Osteocyte (in vitro differentiated cells): ENCODE data around the gene NDUFA13. TPM values are rescaled to one million over a fixed set of nuclear protein-coding genes. Genes with fewer than 3 reads are reported as not detected.

Experiments used
- DNase-seq: peaks from one replicate; pipeline ENCODE4 v3.0.0; 2021; ENCODE audit warnings: mixed read lengths; ENCODE audit not compliant: unreplicated experiment; ENCODE audit errors: extremely low spot score
- H3K27ac Mint-ChIP-seq: one replicate; pipeline ENCODE4 v1.8.0; 2021; ENCODE audit warnings: mild to moderate bottlenecking, mixed read lengths; ENCODE audit not compliant: unreplicated experiment
- H3K27me3 Mint-ChIP-seq: one replicate; pipeline ENCODE4 v1.8.0; 2021; ENCODE audit warnings: mixed read lengths; ENCODE audit not compliant: unreplicated experiment
- H3K36me3 Mint-ChIP-seq: one replicate; pipeline ENCODE4 v1.8.0; 2021; ENCODE audit warnings: mixed read lengths; ENCODE audit not compliant: unreplicated experiment
- H3K4me1 Mint-ChIP-seq: one replicate; pipeline ENCODE4 v1.8.0; 2021; ENCODE audit warnings: mixed read lengths; ENCODE audit not compliant: unreplicated experiment
- H3K4me3 Mint-ChIP-seq: one replicate; pipeline ENCODE4 v1.8.0; 2021; ENCODE audit warnings: mild to moderate bottlenecking, moderate library complexity, mixed read lengths; ENCODE audit not compliant: unreplicated experiment
- H3K9me3 Mint-ChIP-seq: one replicate; pipeline ENCODE4 v1.8.0; 2021; ENCODE audit warnings: mixed read lengths; ENCODE audit not compliant: unreplicated experiment
- total RNA-seq: library from RNA; stranded (reverse); gene quantifications from 2 replicates; pipeline ENCODE4 v1.2.1, GENCODE V29; 2021
- TF ChIP-seq, protein P1 (sequence below): fragments of 200-600 bp; sonication (generic); IDR thresholded peaks from 2 replicates; pipeline ENCODE4 v1.5.0; 2021; ENCODE audit warnings: antibody characterized with exemption, mild to moderate bottlenecking, moderate library complexity

NDUFA13 gene
- total RNA-seq, 1 donor from 2014 or later = 376 TPM

DNA sequence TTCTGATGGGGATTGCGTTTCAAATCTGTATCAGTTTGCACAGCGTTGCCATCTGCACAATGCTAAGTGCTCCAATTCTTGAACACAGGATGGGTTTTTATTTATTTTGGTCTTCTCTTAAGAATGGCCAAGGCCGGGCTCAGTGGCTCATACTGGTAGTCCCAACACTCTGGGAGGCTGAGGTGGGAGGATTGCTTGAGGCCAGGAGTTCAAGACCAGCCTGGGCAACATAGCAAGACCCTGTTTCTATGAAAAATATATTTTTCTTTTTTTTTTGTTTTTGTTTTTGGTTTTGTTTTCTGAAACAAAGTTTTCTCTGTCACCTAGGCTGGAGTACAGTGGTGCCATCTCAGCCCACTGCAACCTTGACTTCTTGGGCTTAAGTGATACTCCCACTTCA lies 7.2 kb downstream of the NDUFA13 start:
- H3K27me3 Mint-ChIP-seq = no peaks in the 10 kb centered on the region
- no peak overlapping the region for H3K27ac Mint-ChIP-seq
- peaks cover 2% of the 10 kb centered on the region for H3K4me1 Mint-ChIP-seq
- no peak overlapping the region for H3K4me3 Mint-ChIP-seq
- DNase-seq = no peak
- peaks cover 14% of the 10 kb centered on the region for H3K36me3 Mint-ChIP-seq
- TF ChIP-seq, protein P1, sequence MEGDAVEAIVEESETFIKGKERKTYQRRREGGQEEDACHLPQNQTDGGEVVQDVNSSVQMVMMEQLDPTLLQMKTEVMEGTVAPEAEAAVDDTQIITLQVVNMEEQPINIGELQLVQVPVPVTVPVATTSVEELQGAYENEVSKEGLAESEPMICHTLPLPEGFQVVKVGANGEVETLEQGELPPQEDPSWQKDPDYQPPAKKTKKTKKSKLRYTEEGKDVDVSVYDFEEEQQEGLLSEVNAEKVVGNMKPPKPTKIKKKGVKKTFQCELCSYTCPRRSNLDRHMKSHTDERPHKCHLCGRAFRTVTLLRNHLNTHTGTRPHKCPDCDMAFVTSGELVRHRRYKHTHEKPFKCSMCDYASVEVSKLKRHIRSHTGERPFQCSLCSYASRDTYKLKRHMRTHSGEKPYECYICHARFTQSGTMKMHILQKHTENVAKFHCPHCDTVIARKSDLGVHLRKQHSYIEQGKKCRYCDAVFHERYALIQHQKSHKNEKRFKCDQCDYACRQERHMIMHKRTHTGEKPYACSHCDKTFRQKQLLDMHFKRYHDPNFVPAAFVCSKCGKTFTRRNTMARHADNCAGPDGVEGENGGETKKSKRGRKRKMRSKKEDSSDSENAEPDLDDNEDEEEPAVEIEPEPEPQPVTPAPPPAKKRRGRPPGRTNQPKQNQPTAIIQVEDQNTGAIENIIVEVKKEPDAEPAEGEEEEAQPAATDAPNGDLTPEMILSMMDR = no peak
- H3K9me3 Mint-ChIP-seq = no peaks in the 10 kb centered on the region

DNA sequence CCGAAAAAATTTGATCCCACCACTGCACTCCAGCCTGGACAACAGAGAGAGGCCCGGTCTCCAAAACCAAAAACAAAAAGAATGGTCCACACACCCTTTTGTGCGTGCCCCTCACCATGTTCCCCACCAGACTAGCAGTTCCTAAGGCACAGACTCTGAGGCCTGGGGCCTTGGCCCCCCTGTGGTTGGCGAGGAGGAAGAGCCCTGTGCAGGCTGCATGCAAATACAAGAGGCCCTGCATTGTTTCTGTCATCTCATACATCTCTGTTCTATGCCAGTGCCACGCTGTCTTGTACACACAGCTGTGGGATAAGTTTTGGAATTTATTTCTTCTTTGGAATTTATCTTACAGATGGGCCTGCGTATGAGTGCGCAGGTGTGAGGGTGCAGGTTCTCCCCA lies 8.0 kb downstream of the NDUFA13 start:
- H3K4me3 Mint-ChIP-seq = no peak overlapping the region
- H3K27me3 Mint-ChIP-seq = no peaks in the 10 kb centered on the region
- TF ChIP-seq, protein P1 = no peak
- DNase-seq = no peak
- no peak overlapping the region for H3K27ac Mint-ChIP-seq
- peaks cover 14% of the 10 kb centered on the region for H3K36me3 Mint-ChIP-seq
- peaks cover 2% of the 10 kb centered on the region for H3K4me1 Mint-ChIP-seq
- H3K9me3 Mint-ChIP-seq = no peaks in the 10 kb centered on the region

DNA sequence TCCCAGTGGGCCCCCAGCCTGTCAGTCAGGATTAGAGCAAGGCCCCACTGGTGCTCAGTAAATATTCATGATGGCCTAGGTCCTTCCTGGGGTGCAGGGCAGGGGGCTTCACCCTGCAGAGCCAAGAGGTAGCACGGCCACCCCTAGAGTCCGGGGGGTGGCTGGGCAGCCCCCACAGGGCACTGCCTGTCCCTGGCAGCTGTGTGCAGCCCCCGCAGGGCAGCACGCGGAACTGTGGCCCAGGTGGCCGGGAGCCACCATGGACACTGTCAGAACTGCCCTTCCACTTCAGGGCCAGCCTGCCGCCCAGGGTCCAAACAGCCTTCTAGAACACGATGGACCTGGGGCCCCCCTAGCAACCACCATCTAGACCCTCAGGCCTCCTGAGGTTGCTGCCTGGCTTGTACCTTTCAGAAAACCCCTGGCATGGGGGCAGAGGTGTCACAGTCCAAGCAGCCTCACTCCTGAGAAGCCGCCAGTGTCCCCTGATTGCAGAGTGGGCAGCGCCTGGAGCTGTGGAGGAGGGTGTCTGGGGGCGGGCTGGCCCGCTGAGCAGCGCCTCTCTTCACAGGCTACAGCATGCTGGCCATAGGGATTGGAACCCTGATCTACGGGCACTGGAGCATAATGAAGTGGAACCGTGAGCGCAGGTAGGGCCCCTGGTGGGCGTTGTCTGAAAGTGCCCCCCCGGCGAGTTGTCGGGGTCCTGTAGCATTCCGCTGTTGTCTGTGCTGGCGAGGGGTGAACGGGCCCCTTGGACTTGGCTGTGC lies 9.8 kb downstream of the NDUFA13 start:
- Mint-ChIP-seq H3K9me3 (no peaks in the 10 kb centered on the region), H3K27me3 (no peaks in the 10 kb centered on the region), H3K36me3 (peaks cover 6% of the 10 kb centered on the region), H3K27ac (no peak overlapping the region), H3K4me3 (no peak overlapping the region), H3K4me1 (peaks cover 15% of the 10 kb centered on the region)
- TF ChIP-seq, protein P1 = no peak
- DNase-seq = no peak

DNA sequence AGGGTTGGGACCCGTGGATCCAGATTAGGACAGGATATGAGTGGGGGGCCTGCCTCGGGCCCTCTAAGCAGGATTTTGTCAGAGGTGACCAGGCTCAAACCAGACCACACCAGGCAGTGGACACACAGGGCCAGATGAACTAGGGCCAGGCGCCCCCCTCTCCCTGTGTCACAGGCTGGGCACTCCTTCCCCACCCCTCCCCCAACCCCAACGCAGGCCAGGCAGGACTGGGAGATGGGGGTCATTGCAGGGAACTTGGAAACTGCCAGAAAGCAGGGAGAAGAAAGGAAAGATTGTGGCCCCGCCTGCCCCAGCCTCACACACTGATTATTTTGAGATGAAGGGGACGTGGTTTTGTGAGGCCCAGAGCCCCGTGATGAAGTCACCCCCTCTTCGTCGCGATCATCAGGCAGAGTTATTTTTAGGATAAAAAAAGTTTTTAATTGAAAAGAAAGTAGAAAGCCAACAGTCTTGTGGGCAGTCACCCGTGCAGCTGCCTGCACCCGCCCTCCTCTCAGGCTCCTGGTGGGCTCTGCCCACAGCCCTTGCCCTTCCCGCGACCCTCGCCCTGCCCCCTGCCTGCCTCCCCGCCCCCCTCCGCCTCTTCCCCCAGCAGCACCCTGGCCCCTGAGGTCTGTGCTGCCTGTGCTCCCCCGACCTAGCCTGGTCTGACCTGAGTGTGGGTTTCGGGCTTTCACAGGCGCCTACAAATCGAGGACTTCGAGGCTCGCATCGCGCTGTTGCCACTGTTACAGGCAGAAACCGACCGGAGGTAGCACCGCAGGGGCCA lies 10.8 kb downstream of the NDUFA13 start:
- Mint-ChIP-seq H3K4me3 (no peak overlapping the region), H3K36me3 (peaks cover 2% of the 10 kb centered on the region), H3K27me3 (no peaks in the 10 kb centered on the region)

DNA sequence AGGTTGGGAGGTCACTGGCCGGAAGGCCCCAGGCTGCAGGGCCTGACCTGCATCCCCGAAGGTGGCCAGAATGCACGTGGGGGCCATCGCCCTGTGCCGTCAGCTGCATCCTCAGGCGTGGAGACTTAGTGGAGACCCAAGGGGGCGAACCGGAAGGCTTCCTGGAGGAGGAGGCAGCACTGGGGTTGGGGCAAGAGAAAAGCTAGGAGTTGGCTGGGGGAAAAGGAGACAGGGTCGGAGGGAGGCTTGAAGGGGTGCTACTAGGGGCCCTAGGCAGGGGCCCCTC lies 11.3 kb downstream of the NDUFA13 start:
- Mint-ChIP-seq H3K27me3 (no peaks in the 10 kb centered on the region), H3K4me1 (peaks cover 22% of the 10 kb centered on the region), H3K9me3 (no peaks in the 10 kb centered on the region), H3K36me3 (peaks cover 2% of the 10 kb centered on the region), H3K27ac (no peak overlapping the region), H3K4me3 (no peak overlapping the region)
- DNase-seq = no peak
- TF ChIP-seq, protein P1 = no peak

More for the DNA sequence above, 10.8 kb downstream of the NDUFA13 start:
- peaks cover 18% of the 10 kb centered on the region for H3K4me1 Mint-ChIP-seq
- no peak overlapping the region for H3K27ac Mint-ChIP-seq
- TF ChIP-seq, protein P1 = no peak
- DNase-seq = no peak
- no peaks in the 10 kb centered on the region for H3K9me3 Mint-ChIP-seq
